Gastrocnemius medialis (tissue), 4 donors: ENCODE results near the gene PRKAA2.

ENCODE experiments used
- POLR2A ChIP-seq, 2 donors: fragments of 450-650 bp; IDR thresholded peaks; one replicate each; pipeline ENCODE4 v1.6.1; 2017; ENCODE audit warnings: antibody characterized with exemption in 2 of 2, mild to moderate bottlenecking in 2 of 2, moderate library complexity in 2 of 2
- TF ChIP-seq, protein P1 (sequence below), 5 experiments: fragments of 450-650 bp in 3 of 5; fragments of 200-600 bp in 2 of 5; sonication (generic) in 2 of 5; IDR thresholded peaks in 4 of 5; conservative IDR thresholded peaks in 1 of 5; 1 replicate in 4 of 5; 2 replicates in 1 of 5; pipeline ENCODE4 v1.5.1; 2016 to 2019; ENCODE audit warnings: antibody characterized with exemption in 5 of 5, mild to moderate bottlenecking in 3 of 5, moderate library complexity in 3 of 5

- TF ChIP-seq, protein P1, sequence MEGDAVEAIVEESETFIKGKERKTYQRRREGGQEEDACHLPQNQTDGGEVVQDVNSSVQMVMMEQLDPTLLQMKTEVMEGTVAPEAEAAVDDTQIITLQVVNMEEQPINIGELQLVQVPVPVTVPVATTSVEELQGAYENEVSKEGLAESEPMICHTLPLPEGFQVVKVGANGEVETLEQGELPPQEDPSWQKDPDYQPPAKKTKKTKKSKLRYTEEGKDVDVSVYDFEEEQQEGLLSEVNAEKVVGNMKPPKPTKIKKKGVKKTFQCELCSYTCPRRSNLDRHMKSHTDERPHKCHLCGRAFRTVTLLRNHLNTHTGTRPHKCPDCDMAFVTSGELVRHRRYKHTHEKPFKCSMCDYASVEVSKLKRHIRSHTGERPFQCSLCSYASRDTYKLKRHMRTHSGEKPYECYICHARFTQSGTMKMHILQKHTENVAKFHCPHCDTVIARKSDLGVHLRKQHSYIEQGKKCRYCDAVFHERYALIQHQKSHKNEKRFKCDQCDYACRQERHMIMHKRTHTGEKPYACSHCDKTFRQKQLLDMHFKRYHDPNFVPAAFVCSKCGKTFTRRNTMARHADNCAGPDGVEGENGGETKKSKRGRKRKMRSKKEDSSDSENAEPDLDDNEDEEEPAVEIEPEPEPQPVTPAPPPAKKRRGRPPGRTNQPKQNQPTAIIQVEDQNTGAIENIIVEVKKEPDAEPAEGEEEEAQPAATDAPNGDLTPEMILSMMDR (IDR thresholded peaks at IDR 0.05 in 4 of 5, conservative IDR thresholded peaks at IDR 0.05 in 1 of 5): no peak
- no peak for TF ChIP-seq POLR2A (IDR thresholded peaks at IDR 0.05)
Measured at GRCh38 chr1:56728964-56729363, 83.8 kb downstream of the PRKAA2 start.
